ENCODE data around the gene ENPP4. TPM values are rescaled to one million over a fixed set of nuclear protein-coding genes. Genes with fewer than 3 reads are reported as not detected.

ENPP4 gene
- 0.59 and 0.84 TPM in 2 replicates for total RNA-seq

GRCh38 chr6:46129629-46130511 is at the start of gene ENPP4:
ENPP4 (plus strand) TSS chr6:46129989; CDS start chr6:46139584, 9,595 bp downstream.

DNA sequence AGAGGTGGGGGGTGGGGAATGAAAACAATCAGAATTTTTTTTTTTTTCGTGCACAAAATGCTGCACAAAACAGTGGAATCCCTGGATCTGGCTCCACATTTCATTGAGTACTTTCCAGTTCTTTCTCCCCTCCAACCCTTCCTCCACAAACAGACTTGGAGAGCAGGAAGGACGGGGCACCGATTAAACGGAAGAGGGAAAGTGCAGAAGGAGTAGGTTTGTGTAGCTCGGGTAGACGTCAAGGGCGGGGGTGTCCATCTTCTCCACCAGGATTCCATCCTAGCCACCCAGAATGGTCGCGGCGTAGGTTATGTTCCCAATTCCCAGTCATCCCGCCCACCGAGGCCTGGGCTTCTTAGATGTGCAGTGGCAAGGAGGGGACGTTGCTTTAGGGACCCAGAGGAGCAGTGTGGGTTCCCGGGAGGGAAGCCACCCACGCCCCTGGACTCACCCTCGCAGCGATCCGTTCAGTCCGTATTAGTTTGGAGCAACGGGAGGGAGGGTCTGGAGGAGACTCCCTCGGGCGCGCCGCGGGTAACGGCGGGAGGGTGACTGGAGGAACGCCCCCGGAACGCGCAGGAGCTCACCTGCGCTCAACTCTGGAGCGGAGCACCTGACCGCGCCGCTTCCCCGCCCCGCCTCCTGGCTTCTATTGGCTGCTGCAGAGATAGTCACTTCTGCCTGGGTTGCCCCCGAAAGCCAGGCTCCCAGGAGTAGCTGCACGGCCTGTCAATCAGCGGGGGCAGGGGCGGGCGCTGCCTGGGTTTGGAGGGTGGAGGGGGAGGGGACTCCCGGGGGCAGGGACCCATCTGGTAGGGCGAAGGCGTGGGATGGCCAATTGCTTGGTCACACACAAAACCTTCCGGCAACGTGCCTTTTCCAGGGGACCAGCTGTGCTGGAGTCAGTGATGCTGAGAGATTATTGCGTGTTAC is 40.8 kb downstream of the ENPP4 start, which contains the start of gene ENPP5:
Gene ENPP5, minus strand, starts transcription at position 624 of the 933 bp plus-strand sequence. CDS start 2,718 bp downstream, outside the sequence.

Other genes starting within 250 kb of the ENPP4 start
- not detected in 2 replicates for gene CLIC5, start 114.1 kb upstream of the ENPP4 start, total RNA-seq
- 0.30 and 1.0 TPM in 2 replicates for gene ENPP5, start 41.0 kb downstream of the ENPP4 start, total RNA-seq